Spleen (tissue), 7 donors: ENCODE results near the gene COBL.

Source experiments
- POLR2A ChIP-seq, 3 donors: fragments of 450-650 bp; IDR thresholded peaks; one replicate each; pipeline ENCODE4 v1.5.1; 2017; ENCODE audit warnings: antibody characterized with exemption in 3 of 3, mild to moderate bottlenecking in 1 of 3
- TF ChIP-seq, protein P1 (sequence below), 11 experiments: fragments of 200-600 bp in 7 of 11; fragments of 450-650 bp in 4 of 11; sonication (generic) in 4 of 11; IDR thresholded peaks in 8 of 11; conservative IDR thresholded peaks in 3 of 11; 1 replicate in 7 of 11; 2 replicates in 4 of 11; pipeline versions ENCODE4 v1.4.0 to v1.8.0; 2016 to 2021; ENCODE audit warnings: antibody characterized with exemption in 11 of 11, inconsistent platforms in 4 of 11, mild to moderate bottlenecking in 1 of 11
- donor health status: DM: no; HTN: no; CAD: no; lungs with moderate emphysema.
- donor health status: DM: no; HTN: no; CAD: no.
- donor health status: DM: no; HTN: no; CAD: no.

- TF ChIP-seq, protein P1, sequence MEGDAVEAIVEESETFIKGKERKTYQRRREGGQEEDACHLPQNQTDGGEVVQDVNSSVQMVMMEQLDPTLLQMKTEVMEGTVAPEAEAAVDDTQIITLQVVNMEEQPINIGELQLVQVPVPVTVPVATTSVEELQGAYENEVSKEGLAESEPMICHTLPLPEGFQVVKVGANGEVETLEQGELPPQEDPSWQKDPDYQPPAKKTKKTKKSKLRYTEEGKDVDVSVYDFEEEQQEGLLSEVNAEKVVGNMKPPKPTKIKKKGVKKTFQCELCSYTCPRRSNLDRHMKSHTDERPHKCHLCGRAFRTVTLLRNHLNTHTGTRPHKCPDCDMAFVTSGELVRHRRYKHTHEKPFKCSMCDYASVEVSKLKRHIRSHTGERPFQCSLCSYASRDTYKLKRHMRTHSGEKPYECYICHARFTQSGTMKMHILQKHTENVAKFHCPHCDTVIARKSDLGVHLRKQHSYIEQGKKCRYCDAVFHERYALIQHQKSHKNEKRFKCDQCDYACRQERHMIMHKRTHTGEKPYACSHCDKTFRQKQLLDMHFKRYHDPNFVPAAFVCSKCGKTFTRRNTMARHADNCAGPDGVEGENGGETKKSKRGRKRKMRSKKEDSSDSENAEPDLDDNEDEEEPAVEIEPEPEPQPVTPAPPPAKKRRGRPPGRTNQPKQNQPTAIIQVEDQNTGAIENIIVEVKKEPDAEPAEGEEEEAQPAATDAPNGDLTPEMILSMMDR (IDR thresholded peaks at IDR 0.05 in 8 of 11, conservative IDR thresholded peaks at IDR 0.05 in 3 of 11): no peak
- TF ChIP-seq POLR2A (IDR thresholded peaks at IDR 0.05): no peak
Measured at GRCh38 chr7:51085034-51085692, 231.4 kb downstream of the COBL start.
